K562 (cell line): ENCODE measurements around the gene ZDHHC8. TPM values are rescaled to one million over a fixed set of nuclear protein-coding genes. Genes with fewer than 3 reads are reported as not detected.

Experiments used
- ATAC-seq: fragments of 200-7000 bp; cut with Tn5 transposase; 3 replicates; pipeline ENCODE4 v1.9.1; 2020; ENCODE audit warnings: moderate library complexity
- BruUV-seq: library from RNA; stranded (reverse); fragments of 400-500 nt; replicated peaks from 2 replicates; lab custom pipeline; 2021; lab: Mats Ljungman, UMichigan
- CTCF ChIA-PET: fragments of 300-600 bp; formaldehyde crosslinking; extraction: SDS; loops from one replicate; lab custom pipeline; 2021; ENCODE audit warnings: low intra/inter-chr PET ratio; lab: Yijun Ruan, JAX
- POLR2A ChIA-PET: fragments of 300-600, 350-650 bp; sonication (Branson Sonifier 250); formaldehyde crosslinking; extraction: SDS; loops from one replicate; lab custom pipeline; 2021; ENCODE audit warnings: antibody characterized with exemption, inconsistent platforms; lab: Yijun Ruan, JAX
- DNase-seq, 4 experiments: peaks; one replicate each; pipeline versions ENCODE4 v3.0.0 to v3.0.0-alpha.2; 2011 to 2018; ENCODE audit warnings: low spot score in 3 of 4, mixed read lengths in 3 of 4; ENCODE audit errors: extremely low read depth in 1 of 4
- FAIRE-seq: peaks from 2 replicates; lab custom pipeline; 2011; peaks lifted over from hg19 to GRCh38; lab: Jason Lieb, UNC
- H2AFZ ChIP-seq: 2 replicates; pipeline ENCODE4 v1.6.0; 2011; ENCODE audit warnings: low read depth, low read length, control low read depth, inconsistent platforms
- H3K27ac ChIP-seq: fragments of 200-600 bp; 3 replicates; pipeline ENCODE4 v1.8.0; 2011; ENCODE audit warnings: low read depth, mild to moderate bottlenecking, control low read depth, inconsistent platforms, low read length, moderate library complexity, mixed read lengths; ENCODE audit errors: extremely low read depth
- H3K27me3 ChIP-seq, 2 experiments: fragments of 300-600 bp in 1 of 2; 2 replicates in 1 of 2; 3 replicates in 1 of 2; pipeline versions ENCODE4 v1.6.0 to v1.8.0; 2011; ENCODE audit warnings: inconsistent platforms in 2 of 2, low read length in 2 of 2, mild to moderate bottlenecking in 1 of 2, mixed read lengths in 1 of 2, moderate library complexity in 1 of 2; ENCODE audit not compliant: control insufficient read depth in 2 of 2, insufficient read depth in 2 of 2
- H3K36me3 ChIP-seq: fragments of 300-600 bp; 3 replicates; pipeline ENCODE4 v1.8.0; 2011; ENCODE audit warnings: mild to moderate bottlenecking, low read length, inconsistent platforms; ENCODE audit not compliant: control insufficient read depth, insufficient read depth
- H3K4me1 ChIP-seq, 2 experiments: fragments of 200-600 bp in 1 of 2; replicated peaks in 1 of 2; 2 replicates in 1 of 2; 3 replicates in 1 of 2; pipeline versions ENCODE4 v1.5.1 to v1.8.0; 2011; ENCODE audit warnings: inconsistent platforms in 2 of 2, low read length in 2 of 2, mild to moderate bottlenecking in 1 of 2, mixed read lengths in 1 of 2, moderate library complexity in 1 of 2; ENCODE audit not compliant: control insufficient read depth in 2 of 2, insufficient read depth in 2 of 2
- H3K4me2 ChIP-seq: 2 replicates; pipeline ENCODE4 v1.6.1; 2011; ENCODE audit warnings: low read length, control low read depth, inconsistent platforms, mixed read lengths; ENCODE audit not compliant: insufficient read depth
- H3K4me3 ChIP-seq: fragments of 200-600 bp; sonication (generic), shearing (Covaris generic); 2 replicates; pipeline ENCODE4 v1.5.1; 2016; ENCODE audit warnings: control low read depth, inconsistent platforms
- H3K79me2 ChIP-seq: fragments of 200-600 bp; 3 replicates; pipeline ENCODE4 v1.8.0; 2011; ENCODE audit warnings: low read length, inconsistent platforms; ENCODE audit not compliant: control insufficient read depth, insufficient read depth
- H3K9ac ChIP-seq, 2 experiments: 2 replicates each; pipeline versions ENCODE4 v1.6.0 to v1.6.1; 2011; ENCODE audit warnings: low read depth in 2 of 2, low read length in 2 of 2, control low read depth in 1 of 2, inconsistent platforms in 1 of 2, mild to moderate bottlenecking in 1 of 2, mixed read lengths in 1 of 2; ENCODE audit not compliant: insufficient read depth in 1 of 2
- H3K9me1 ChIP-seq: one replicate; pipeline ENCODE4 v1.6.0; 2011; ENCODE audit warnings: inconsistent platforms, mild to moderate bottlenecking, low read length, moderate library complexity; ENCODE audit not compliant: control insufficient read depth, insufficient read depth
- H3K9me3 ChIP-seq: replicated peaks from 2 replicates; pipeline ENCODE4 v1.5.1; 2011; ENCODE audit warnings: low read depth, low read length, inconsistent platforms; ENCODE audit not compliant: control insufficient read depth, insufficient read depth
- H4K20me1 ChIP-seq: replicated peaks from 2 replicates; pipeline ENCODE4 v1.6.1; 2011; ENCODE audit warnings: low read length, inconsistent platforms, mixed read lengths; ENCODE audit not compliant: control insufficient read depth, insufficient read depth
- BCOR ChIP-seq: fragments of 450-650 bp; IDR thresholded peaks from 2 replicates; pipeline ENCODE4 v1.6.1; 2016
- CHCHD3 ChIP-seq: fragments of 250-450 bp; sonication (Bioruptor Pico); IDR thresholded peaks from 2 replicates; pipeline ENCODE4 v2.1.2; 2022; ENCODE audit warnings: mild to moderate bottlenecking
- FIP1L1 ChIP-seq: fragments of 200-400 bp; formaldehyde crosslinking; IDR thresholded peaks from 2 replicates; pipeline ENCODE4 v1.6.1; 2018; ENCODE audit warnings: mild to moderate bottlenecking, low read depth, low read length; ENCODE audit not compliant: poor library complexity, severe bottlenecking
- FOXA3 ChIP-seq, 2 experiments: fragments of 450-650 bp in 1 of 2; sonication (generic) in 1 of 2; formaldehyde crosslinking; IDR thresholded peaks in 1 of 2; conservative IDR thresholded peaks in 1 of 2; 2 replicates each; pipeline versions ENCODE4 v1.4.0 to v1.8.0; 2020 to 2022; ENCODE audit warnings: mild to moderate bottlenecking in 2 of 2, missing genetic modification reagents in 1 of 2
- IRF2 ChIP-seq: sonication (generic); formaldehyde crosslinking; IDR thresholded peaks from 2 replicates; pipeline ENCODE4 v1.8.1; 2022; ENCODE audit warnings: mild to moderate bottlenecking, missing genetic modification reagents
- KDM1A ChIP-seq, 2 experiments: fragments of 450-650 bp; IDR thresholded peaks; 2 replicates each; pipeline ENCODE4 v1.6.1; 2016; ENCODE audit warnings: mild to moderate bottlenecking in 2 of 2
- NFATC3 ChIP-seq: fragments of 450-650 bp; IDR thresholded peaks from 2 replicates; pipeline ENCODE4 v1.6.1; 2017; ENCODE audit warnings: mild to moderate bottlenecking
- RBM17 ChIP-seq: fragments of 200-400 bp; formaldehyde crosslinking; IDR thresholded peaks from 2 replicates; pipeline ENCODE4 v1.6.1; 2017; ENCODE audit warnings: low read depth, mild to moderate bottlenecking, low read length, borderline replicate concordance
- SIRT6 ChIP-seq: IDR thresholded peaks from one replicate; pipeline ENCODE4 v1.6.1; 2012; ENCODE audit warnings: low read depth, mild to moderate bottlenecking, control low read depth, inconsistent platforms, low read length, moderate library complexity
- SRSF9 ChIP-seq: fragments of 200-400 bp; formaldehyde crosslinking; IDR thresholded peaks from 2 replicates; pipeline ENCODE4 v1.6.1; 2017; ENCODE audit warnings: low read depth, low read length, borderline replicate concordance
- ZFPM2 ChIP-seq: fragments of 250-450 bp; sonication (Bioruptor Pico); IDR thresholded peaks from 2 replicates; pipeline ENCODE4 v1.5.1; 2022; ENCODE audit warnings: mild to moderate bottlenecking
- ZNF143 ChIP-seq: sonication (generic); formaldehyde crosslinking; IDR thresholded peaks from 2 replicates; pipeline ENCODE4 v1.9.0; 2022; ENCODE audit warnings: mild to moderate bottlenecking, missing genetic modification reagents
- ZNF217 ChIP-seq: sonication (generic); formaldehyde crosslinking; IDR thresholded peaks from 2 replicates; pipeline ENCODE4 v1.8.0; 2022; ENCODE audit warnings: mild to moderate bottlenecking, missing genetic modification reagents
- ZNF75A ChIP-seq: fragments of 450-650 bp; formaldehyde crosslinking; IDR thresholded peaks from 2 replicates; pipeline ENCODE4 v1.4.0; 2020; ENCODE audit warnings: mild to moderate bottlenecking
- ZNF785 ChIP-seq: fragments of 250-450 bp; sonication (Bioruptor Pico); IDR thresholded peaks from 2 replicates; pipeline ENCODE4 v1.4.0; 2020; ENCODE audit warnings: mild to moderate bottlenecking
- WGBS: fragments of 100-300 bp; shearing (Covaris generic); methylation state at CpG from one replicate; pipeline ENCODE4 v1.1.6; 2016; ENCODE audit warnings: low coverage, mixed read lengths; ENCODE audit not compliant: insufficient coverage; ENCODE audit errors: missing lambda C conversion rate; 5-methylcytosine and 5-hydroxymethylcytosine counted together
- in situ Hi-C: fragments of 300-500 bp; cut with MboI; formaldehyde crosslinking; loops from 4 replicates; pipeline ENCODE4 v1.15.0; 2018; ENCODE audit warnings: inconsistent platforms, mixed read lengths
- intact Hi-C: fragments of 100-400 bp; cut with micrococcal nuclease; formaldehyde crosslinking; loops from 2 replicates; pipeline ENCODE4 v1.14.2; 2022
- polyA plus RNA-seq, 8 experiments: library from polyadenylated mRNA; depleted of rRNA in 4 of 8; stranded (reverse) in 5 of 8; unstranded in 3 of 8; fragments of >200 nt; fragmentation: Nextera tagmentation in 2 of 8; fragmentation: Illumina TruSeq in 1 of 8; extraction: Ambion mirVana in 2 of 8; extraction: Trizol in 1 of 8; gene quantifications; 2 replicates each; pipeline versions ENCODE4 v1.2.1 to v1.2.3, GENCODE V29; 2011 to 2014; ENCODE audit warnings: inconsistent platforms in 1 of 8, missing spikeins in 1 of 8
- total RNA-seq, 7 experiments: library from RNA; depleted of rRNA in 6 of 7; stranded (reverse); fragments of >200 nt in 6 of 7; fragmentation: Illumina TruSeq in 2 of 7; extraction: Trizol in 2 of 7; gene quantifications; 2 replicates each; pipeline versions ENCODE4 v1.2.1 to v1.2.3, GENCODE V29; 2011 to 2021; ENCODE audit warnings: low replicate concordance in 1 of 7

Gene ZDHHC8
- total and polyA plus RNA-seq, 9 of the 15 experiments (the other 6 are each of a cell fraction or from before 2014, with no cell fraction given), result 0.04 to 109 (median 16.4) TPM

- H3K4me3 ChIP-seq, result no peak overlapping the region
- ChIA-PET POLR2A (no interaction called here), CTCF (no interaction called here)
- no peaks in the 10 kb centered on the region for H3K9me1 ChIP-seq
- H4K20me1 ChIP-seq, result peaks cover 18% of the 10 kb centered on the region; the same call in 1 of the 2 replicates
- intact Hi-C loops, result loop anchor here (5.0 kb wide), 1 partner anchor 42 kb away; no protein-coding TSS in a partner anchor
- H2AFZ ChIP-seq, result no peak overlapping the region
- H3K9ac ChIP-seq, result no peak overlapping the region; a peak in 1 of 4 replicates
- H3K27me3 ChIP-seq, result peaks cover 39 to 54% of the 10 kb centered on the region in 2 experiments; a peak in 4 of 5 replicates
- H3K79me2 ChIP-seq, result no peaks in the 10 kb centered on the region
- no TSS peak for BruUV-seq
- DNase-seq, result no peak
- peaks cover 0 to 18% of the 10 kb centered on the region in 2 experiments; a peak in 1 of 5 replicates for H3K4me1 ChIP-seq
- peaks cover 6% of the 10 kb centered on the region for H3K9me3 ChIP-seq
- TF ChIP-seq SIRT6 (no peak), KDM1A (IDR thresholded peaks at IDR 0.05) (no peak), FOXA3 (CRISPR knock-in tag; conservative IDR thresholded peaks at IDR 0.05 in 1 of 2, IDR thresholded peaks at IDR 0.05 in 1 of 2) (no peak), ZNF75A (CRISPR knock-in tag) (no peak), IRF2 (CRISPR knock-in tag) (0 out of 2 replicates have a peak, but pooled peaks have one; percentile 75), ZNF143 (no peak), ZFPM2 (CRISPR knock-in tag) (no peak), BCOR (no peak), FIP1L1 (peak; percentile 2), ZNF217 (CRISPR knock-in tag) (no peak), CHCHD3 (no peak), NFATC3 (no peak), RBM17 (no peak), SRSF9 (no peak), ZNF785 (CRISPR knock-in tag) (no peak)
- in situ Hi-C loops, result loop anchor here (25.0 kb wide), 1 partner anchor 522 kb away; no protein-coding TSS in a partner anchor
- H3K4me2 ChIP-seq, result no peak overlapping the region
- no peak for ATAC-seq
- H3K27ac ChIP-seq, result no peak overlapping the region
- no peak for FAIRE-seq
- no peaks in the 10 kb centered on the region for H3K36me3 ChIP-seq
- WGBS, result 4% methylated on average over 11 of the region's 11 CpGs
Observed at GRCh38 chr22:20164863-20165262, 33.3 kb downstream of the ZDHHC8 start.
